Right lobe of liver (tissue), 6 donors: ENCODE data around the gene OPCML. TPM values are rescaled to one million over a fixed set of nuclear protein-coding genes. Genes with fewer than 3 reads are reported as not detected.

Experiments used
- ATAC-seq, 4 donors: fragments of 200-7000 bp; cut with Tn5 transposase; one replicate each; pipeline ENCODE4 v1.9.1; 2020; ENCODE audit warnings: mild to moderate bottlenecking in 4 of 4, moderate library complexity in 4 of 4
- DNase-seq, 3 donors: peaks; one replicate each; pipeline ENCODE4 v3.0.0-alpha.2; 2020
- H3K27ac ChIP-seq, 3 donors: fragments of 200-600 bp; one replicate each; pipeline ENCODE4 v1.8.0; 2022
- H3K27me3 ChIP-seq, 2 donors: fragments of 200-600 bp; one replicate each; pipeline ENCODE4 v1.8.0; 2022
- H3K36me3 ChIP-seq, 4 donors: fragments of 200-600 bp; sonication (generic) in 1 of 4; one replicate each; pipeline versions ENCODE4 v1.5.1 to v1.8.0; 2017 to 2022; ENCODE audit warnings: control low read depth in 1 of 4
- H3K4me1 ChIP-seq, 4 donors: fragments of 200-600 bp; sonication (generic) in 1 of 4; one replicate each; pipeline versions ENCODE4 v1.5.1 to v1.8.0; 2017 to 2022; ENCODE audit warnings: control low read depth in 1 of 4
- H3K4me3 ChIP-seq, 3 donors: fragments of 200-600 bp; one replicate each; pipeline ENCODE4 v1.8.0; 2022
- H3K9me3 ChIP-seq, 4 donors: fragments of 200-600 bp; sonication (generic) in 1 of 4; one replicate each; pipeline versions ENCODE4 v1.5.1 to v1.8.0; 2017 to 2022; ENCODE audit warnings: control low read depth in 1 of 4
- POLR2A ChIP-seq: fragments of 450-650 bp; IDR thresholded peaks from one replicate; pipeline ENCODE4 v1.6.1; 2017; ENCODE audit warnings: antibody characterized with exemption, mild to moderate bottlenecking
- WGBS: methylation state at CpG from one replicate; pipeline ENCODE4 v1.1.6; 2018; ENCODE audit warnings: low coverage, low lambda C conversion rate; ENCODE audit not compliant: insufficient coverage; ENCODE audit errors: missing lambda C conversion rate; 5-methylcytosine and 5-hydroxymethylcytosine counted together
- intact Hi-C, 2 donors: fragments of 100-400 bp; cut with DNase I; formaldehyde crosslinking; loops; one replicate each; pipeline versions ENCODE4 v1.11.2 to v1.14.1; 2022
- total RNA-seq, 6 experiments: library from RNA; depleted of rRNA in 2 of 6; stranded (reverse); fragments of >200 nt in 2 of 6; fragmentation: NEBNext Ultra II Directional in 3 of 6; extraction: Animal tissue kit (Norgen Biotek cat#: 25700) in 3 of 6; gene quantifications; one replicate each; pipeline versions ENCODE4 v1.1.0 to v1.2.4, GENCODE V29; 2016 to 2023
- TF ChIP-seq, protein P1 (sequence below), 4 donors: fragments of 200-600 bp in 3 of 4; fragments of 450-650 bp in 1 of 4; IDR thresholded peaks; one replicate each; pipeline versions ENCODE4 v1.5.1 to v1.8.0; 2016 to 2022; ENCODE audit warnings: antibody characterized with exemption in 4 of 4, mild to moderate bottlenecking in 2 of 4
- donor health status: DM: no; HTN: yes; CAD: no.
- donor health status: DM: no; HTN: no; CAD: no.
- donor health status: DM: no; HTN: no; CAD: no.
- donor health status: DM: no; HTN: yes; CAD: no.
- donor health status: DM: no; HTN: yes; CAD: no.

The OPCML gene
- total RNA-seq, 6 experiments from 2014 or later, result 0.11 TPM; not detected in 5

DNA sequence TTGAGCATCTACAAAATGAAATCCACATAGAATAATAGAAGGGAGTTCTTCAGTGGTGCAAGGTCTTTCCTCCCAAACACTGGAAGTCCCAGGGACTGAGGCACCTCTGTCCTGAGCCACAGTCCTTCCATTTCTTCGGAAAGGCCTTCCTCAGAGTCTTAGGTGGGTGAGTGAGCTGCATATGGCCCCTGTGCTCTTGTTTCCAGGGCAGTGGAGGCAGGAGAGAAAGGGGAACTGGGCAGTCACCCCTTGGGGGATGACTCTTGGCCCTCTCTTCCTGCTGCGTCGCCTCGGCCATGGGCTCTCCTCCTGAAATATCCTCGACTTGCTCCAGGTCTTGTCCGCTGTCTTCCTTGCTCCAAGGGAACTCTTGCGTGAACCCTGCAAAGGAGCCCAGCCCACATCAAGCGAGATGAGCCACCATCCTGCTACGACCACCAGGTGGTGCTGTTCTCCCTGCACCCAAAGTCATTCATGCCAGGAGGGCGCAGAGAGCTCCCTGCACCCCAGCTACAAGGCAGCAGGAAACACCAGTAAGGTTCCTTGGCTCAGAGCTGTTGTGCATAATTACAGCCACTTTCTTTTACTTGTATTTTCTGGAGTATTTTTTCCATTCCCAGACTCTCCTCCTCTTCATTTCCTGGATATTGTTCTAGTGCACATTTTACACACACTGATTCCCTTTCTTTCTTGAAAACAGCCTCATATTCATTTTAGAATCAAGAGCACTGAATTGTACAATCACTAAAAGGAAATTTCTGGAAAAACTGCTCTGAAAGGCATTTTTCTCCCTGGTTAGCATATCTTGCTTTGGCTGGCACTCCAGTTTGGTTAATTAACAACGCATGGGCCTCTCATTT is 397.8 kb downstream of the OPCML start:
- 15% methylated on average over 4 of the region's 11 CpGs for WGBS
- no peaks in the 10 kb centered on the region for H3K36me3 ChIP-seq
- TF ChIP-seq, protein P1, sequence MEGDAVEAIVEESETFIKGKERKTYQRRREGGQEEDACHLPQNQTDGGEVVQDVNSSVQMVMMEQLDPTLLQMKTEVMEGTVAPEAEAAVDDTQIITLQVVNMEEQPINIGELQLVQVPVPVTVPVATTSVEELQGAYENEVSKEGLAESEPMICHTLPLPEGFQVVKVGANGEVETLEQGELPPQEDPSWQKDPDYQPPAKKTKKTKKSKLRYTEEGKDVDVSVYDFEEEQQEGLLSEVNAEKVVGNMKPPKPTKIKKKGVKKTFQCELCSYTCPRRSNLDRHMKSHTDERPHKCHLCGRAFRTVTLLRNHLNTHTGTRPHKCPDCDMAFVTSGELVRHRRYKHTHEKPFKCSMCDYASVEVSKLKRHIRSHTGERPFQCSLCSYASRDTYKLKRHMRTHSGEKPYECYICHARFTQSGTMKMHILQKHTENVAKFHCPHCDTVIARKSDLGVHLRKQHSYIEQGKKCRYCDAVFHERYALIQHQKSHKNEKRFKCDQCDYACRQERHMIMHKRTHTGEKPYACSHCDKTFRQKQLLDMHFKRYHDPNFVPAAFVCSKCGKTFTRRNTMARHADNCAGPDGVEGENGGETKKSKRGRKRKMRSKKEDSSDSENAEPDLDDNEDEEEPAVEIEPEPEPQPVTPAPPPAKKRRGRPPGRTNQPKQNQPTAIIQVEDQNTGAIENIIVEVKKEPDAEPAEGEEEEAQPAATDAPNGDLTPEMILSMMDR (IDR thresholded peaks at IDR 0.05), result peak; percentile 65 to 90 (median 83)
- no peak for TF ChIP-seq POLR2A
- H3K27me3 ChIP-seq, result no peaks in the 10 kb centered on the region
- intact Hi-C loops, result loop anchor here in 1 of 2 donors (10.0 kb wide), 1 partner anchor 690 kb away; no protein-coding TSS in a partner anchor
- H3K4me1 ChIP-seq, result no peaks in the 10 kb centered on the region
- H3K4me3 ChIP-seq, result no peak overlapping the region
- H3K27ac ChIP-seq, result no peak overlapping the region
- no peaks in the 10 kb centered on the region for H3K9me3 ChIP-seq
- ATAC-seq, result peak; percentile 88 to 94 (median 90)
- peak; percentile 55 to 63 (median 58) for DNase-seq

DNA sequence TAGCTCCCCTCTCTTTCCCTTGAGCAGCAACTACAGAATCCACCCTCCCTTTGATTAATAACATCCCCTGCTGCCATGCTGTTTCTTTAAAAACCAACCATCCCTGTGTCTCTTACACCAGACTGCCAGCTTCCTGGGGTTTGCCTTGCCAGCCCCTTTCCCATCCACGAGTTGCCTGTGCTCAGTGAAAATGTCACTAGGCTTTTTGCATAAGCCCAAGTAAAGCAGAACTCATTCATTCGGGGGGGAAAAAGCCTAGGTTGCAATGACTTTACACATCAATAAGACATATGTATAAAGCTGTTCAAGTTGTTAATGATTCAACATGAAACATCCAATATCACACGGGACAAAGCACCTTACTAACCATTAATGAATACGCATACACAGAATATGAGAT is 398.7 kb downstream of the OPCML start:
- 43% methylated on average over 4 of the region's 4 CpGs for WGBS
- no peaks in the 10 kb centered on the region for H3K27me3 ChIP-seq
- H3K27ac ChIP-seq, result no peak overlapping the region
- no peak for TF ChIP-seq POLR2A
- TF ChIP-seq, protein P1 (IDR thresholded peaks at IDR 0.05), result no peak
- no peak for ATAC-seq
- no peaks in the 10 kb centered on the region for H3K36me3 ChIP-seq
- no peaks in the 10 kb centered on the region for H3K9me3 ChIP-seq
- intact Hi-C loops, result loop anchor here in 1 of 2 donors (10.0 kb wide), 1 partner anchor 691 kb away; no protein-coding TSS in a partner anchor
- DNase-seq, result no peak
- no peaks in the 10 kb centered on the region for H3K4me1 ChIP-seq
- no peak overlapping the region for H3K4me3 ChIP-seq

DNA sequence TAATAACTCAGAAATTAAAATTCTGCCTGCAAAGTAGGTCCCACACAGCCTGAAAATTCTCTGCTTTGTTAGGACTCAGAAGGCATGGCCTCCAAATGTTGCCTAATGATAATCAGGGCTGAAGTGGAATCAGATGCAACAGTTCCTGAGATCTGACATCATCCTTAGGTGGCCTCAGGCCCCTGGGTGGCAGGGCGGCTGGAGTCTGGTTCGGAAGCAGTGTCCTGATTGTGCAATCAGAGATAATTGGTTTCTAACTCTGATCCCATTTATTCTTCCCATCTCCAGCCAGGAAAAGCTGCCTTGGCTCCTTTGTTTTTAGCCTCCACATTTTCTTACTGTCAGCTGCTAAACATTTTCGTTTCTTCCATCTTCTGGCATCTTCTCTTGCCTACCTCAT is 399.3 kb downstream of the OPCML start:
- Histone ChIP-seq H3K4me3 (no peak overlapping the region), H3K4me1 (no peaks in the 10 kb centered on the region), H3K27me3 (no peaks in the 10 kb centered on the region), H3K36me3 (no peaks in the 10 kb centered on the region), H3K27ac (no peak overlapping the region), H3K9me3 (no peaks in the 10 kb centered on the region)
- no peak for TF ChIP-seq POLR2A
- TF ChIP-seq, protein P1 (IDR thresholded peaks at IDR 0.05), result no peak
- intact Hi-C loops, result loop anchor here in 1 of 2 donors (10.0 kb wide), 1 partner anchor 692 kb away; no protein-coding TSS in a partner anchor
- WGBS, result 60% methylated on average over 1 of the region's 3 CpGs
- no peak for DNase-seq
- no peak for ATAC-seq

DNA sequence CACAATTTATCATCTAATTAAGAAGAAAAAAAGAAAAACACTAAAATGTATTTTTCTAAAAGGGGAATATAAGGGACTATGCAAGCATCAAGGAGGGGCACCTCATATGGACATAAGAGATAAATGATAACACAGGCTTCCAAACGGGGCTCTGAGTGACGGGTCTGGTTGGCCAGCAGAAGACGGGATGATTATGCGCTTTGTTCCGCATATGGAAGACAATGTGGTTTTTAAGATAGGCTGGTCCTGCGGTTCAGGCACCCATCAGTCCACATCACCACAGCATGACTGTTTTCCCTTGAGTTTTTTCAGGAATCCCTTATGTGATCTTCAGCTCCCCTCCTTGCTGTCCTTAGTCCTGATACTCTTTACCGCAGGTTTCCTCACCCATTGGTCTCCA is 404.6 kb downstream of the OPCML start:
- 64% methylated on average over 6 of the region's 7 CpGs for WGBS
- H3K36me3 ChIP-seq, result no peaks in the 10 kb centered on the region
- H3K27me3 ChIP-seq, result no peaks in the 10 kb centered on the region
- no peak overlapping the region for H3K27ac ChIP-seq
- ATAC-seq, result no peak
- TF ChIP-seq, protein P1 (IDR thresholded peaks at IDR 0.05), result no peak
- TF ChIP-seq POLR2A, result no peak
- intact Hi-C loops, result no loop called here
- H3K4me1 ChIP-seq, result no peaks in the 10 kb centered on the region
- H3K4me3 ChIP-seq, result no peak overlapping the region
- H3K9me3 ChIP-seq, result no peaks in the 10 kb centered on the region
- DNase-seq, result no peak
